OCI-LY1 (cell line): ENCODE results near the gene MYOM1.

ENCODE experiments used
- H2AFZ ChIP-seq: fragments of 200-600 bp; sonication (generic), shearing (Covaris generic); 2 replicates; pipeline ENCODE4 v1.6.0; 2014; ENCODE audit warnings: antibody characterized with exemption, mild to moderate bottlenecking, low read length
- H3F3A ChIP-seq: fragments of 200-600 bp; sonication (generic), shearing (Covaris generic); 2 replicates; pipeline ENCODE4 v1.6.0; 2014; ENCODE audit warnings: mild to moderate bottlenecking, antibody characterized with exemption, low read length, moderate library complexity; ENCODE audit not compliant: insufficient read depth
- H3K27ac ChIP-seq: fragments of 200-600 bp; sonication (generic); 2 replicates; pipeline ENCODE4 v1.5.1; 2014; ENCODE audit warnings: low read length, mixed run types, mild to moderate bottlenecking, low read depth; ENCODE audit not compliant: poor library complexity, severe bottlenecking
- H3K27me3 ChIP-seq: fragments of 200-600 bp; sonication (generic); 2 replicates; pipeline ENCODE4 v1.6.0; 2014; ENCODE audit warnings: antibody characterized with exemption, mild to moderate bottlenecking, low read length, moderate library complexity; ENCODE audit not compliant: insufficient read depth
- H3K36me3 ChIP-seq: fragments of 200-600 bp; sonication (generic); 2 replicates; pipeline ENCODE4 v1.6.1; 2014; ENCODE audit warnings: mild to moderate bottlenecking, antibody characterized with exemption, low read length, moderate library complexity, mixed read lengths; ENCODE audit not compliant: insufficient read depth
- H3K4me1 ChIP-seq: fragments of 200-600 bp; sonication (generic); 2 replicates; pipeline ENCODE4 v1.5.1; 2014; ENCODE audit warnings: mild to moderate bottlenecking, low read length, moderate library complexity; ENCODE audit not compliant: insufficient read depth, severe bottlenecking
- H3K4me2 ChIP-seq: fragments of 200-600 bp; sonication (generic), shearing (Covaris generic); 2 replicates; pipeline ENCODE4 v1.6.1; 2014; ENCODE audit warnings: low read length
- H3K4me3 ChIP-seq: fragments of 200-600 bp; sonication (generic); 2 replicates; pipeline ENCODE4 v1.5.1; 2014; ENCODE audit warnings: low read length, low read depth, mild to moderate bottlenecking, mixed read lengths; ENCODE audit not compliant: poor library complexity, severe bottlenecking
- H3K79me2 ChIP-seq: fragments of 200-600 bp; shearing (Covaris generic); 2 replicates; pipeline ENCODE4 v1.6.1; 2016; ENCODE audit warnings: mixed run types, low read length, mixed read lengths; ENCODE audit not compliant: insufficient read depth
- H3K9ac ChIP-seq: fragments of 200-600 bp; sonication (generic), shearing (Covaris generic); 2 replicates; pipeline ENCODE4 v1.6.1; 2014; ENCODE audit warnings: mild to moderate bottlenecking, low read length, mixed read lengths
- H3K9me2 ChIP-seq: fragments of 200-600 bp; sonication (generic), shearing (Covaris generic); 2 replicates; pipeline ENCODE4 v1.6.1; 2014; ENCODE audit warnings: low read depth, mild to moderate bottlenecking, low read length, mixed read lengths
- H3K9me3 ChIP-seq: fragments of 200-600 bp; shearing (Covaris generic); 2 replicates; pipeline ENCODE4 v1.6.1; 2014; ENCODE audit warnings: low read length, mixed read lengths
- H4K20me1 ChIP-seq: fragments of 200-600 bp; sonication (generic), shearing (Covaris generic); 2 replicates; pipeline ENCODE4 v1.6.0; 2016; ENCODE audit warnings: mild to moderate bottlenecking, low read length; ENCODE audit not compliant: insufficient read depth
- CTCF ChIP-seq: fragments of 200-600 bp; sonication (generic), shearing (Covaris generic); IDR thresholded peaks from 2 replicates; pipeline ENCODE4 v1.5.1; 2017; ENCODE audit warnings: mild to moderate bottlenecking, antibody characterized with exemption, low read length, moderate library complexity, mixed read lengths
- EZH2 ChIP-seq: fragments of 200-600 bp; sonication (generic), shearing (Covaris generic); IDR thresholded peaks from 2 replicates; pipeline ENCODE4 v1.8.0; 2017; ENCODE audit warnings: borderline replicate concordance, mixed run types, mild to moderate bottlenecking, antibody characterized with exemption, low read length, moderate library complexity, mixed read lengths

Gene MYOM1

GRCh38 chr18:3266062-3266608 lies 46.4 kb upstream of the MYOM1 start:
- no peaks in the 10 kb centered on the region for H3F3A ChIP-seq
- H3K9me3 ChIP-seq: no peaks in the 10 kb centered on the region
- H3K4me3 ChIP-seq: peak overlapping the region; percentile 45
- H3K36me3 ChIP-seq: no peaks in the 10 kb centered on the region
- TF ChIP-seq EZH2 (no peak), CTCF (no peak)
- peak overlapping the region; percentile 68 for H3K4me2 ChIP-seq
- H3K9me2 ChIP-seq: no peaks in the 10 kb centered on the region
- H3K79me2 ChIP-seq: peaks cover 85% of the 10 kb centered on the region
- H3K27ac ChIP-seq: peak overlapping the region; percentile 75
- no peaks in the 10 kb centered on the region for H3K27me3 ChIP-seq
- peaks cover 44% of the 10 kb centered on the region for H3K4me1 ChIP-seq
- H3K9ac ChIP-seq: no peak overlapping the region
- H2AFZ ChIP-seq: no peak overlapping the region
- H4K20me1 ChIP-seq: no peaks in the 10 kb centered on the region

GRCh38 chr18:3265564-3266033 lies 45.8 kb upstream of the MYOM1 start:
- no peak for TF ChIP-seq CTCF
- TF ChIP-seq EZH2: no peak
- Histone ChIP-seq H3K4me2 (peak overlapping the region; percentile 68), H3K27ac (peak overlapping the region; percentile 75), H3K79me2 (peaks cover 79% of the 10 kb centered on the region), H3K4me1 (peaks cover 49% of the 10 kb centered on the region), H3K36me3 (no peaks in the 10 kb centered on the region), H3K9ac (peak overlapping the region; percentile 45), H3K9me2 (no peaks in the 10 kb centered on the region), H3K9me3 (no peaks in the 10 kb centered on the region), H3F3A (no peaks in the 10 kb centered on the region), H3K4me3 (peak overlapping the region; percentile 45), H3K27me3 (no peaks in the 10 kb centered on the region), H2AFZ (no peak overlapping the region), H4K20me1 (no peaks in the 10 kb centered on the region)

GRCh38 chr18:3264362-3264761 lies 44.6 kb upstream of the MYOM1 start:
- TF ChIP-seq CTCF (no peak), EZH2 (no peak)
- Histone ChIP-seq H3K27ac (peak overlapping the region; percentile 8), H2AFZ (no peak overlapping the region), H3K4me1 (peaks cover 54% of the 10 kb centered on the region), H3K4me3 (peak overlapping the region; percentile 22), H3K4me2 (peak overlapping the region; percentile 68), H3K36me3 (no peaks in the 10 kb centered on the region), H3K9me2 (no peaks in the 10 kb centered on the region), H3K79me2 (peaks cover 67% of the 10 kb centered on the region), H3K27me3 (no peaks in the 10 kb centered on the region), H3F3A (no peaks in the 10 kb centered on the region), H3K9ac (no peak overlapping the region), H4K20me1 (no peaks in the 10 kb centered on the region), H3K9me3 (no peaks in the 10 kb centered on the region)
